Jurkat, Clone E6-1 (cell line): ENCODE data around the gene HCFC2.

Experiments used
- DNase-seq: peaks from one replicate; pipeline ENCODE4 v3.0.0-alpha.2; 2011; ENCODE audit warnings: low read depth, low spot score
- H3K4me3 ChIP-seq: 2 replicates; pipeline ENCODE4 v1.5.1; 2011; ENCODE audit warnings: mild to moderate bottlenecking, low read length, control low read depth, moderate library complexity

HCFC2 gene

GRCh38 chr12:104142543-104142942, 78.2 kb downstream of the HCFC2 start:
- H3K4me3 ChIP-seq: no peak overlapping the region
- no peak for DNase-seq

- H3K4me3 ChIP-seq: no peak overlapping the region
- DNase-seq: no peak
Measured at GRCh38 chr12:104143002-104143401, 78.7 kb downstream of the HCFC2 start.

GRCh38 chr12:104143918-104144317, 79.6 kb downstream of the HCFC2 start:
- DNase-seq: no peak
- H3K4me3 ChIP-seq: no peak overlapping the region

- no peak for DNase-seq
- no peak overlapping the region for H3K4me3 ChIP-seq
Measured at GRCh38 chr12:104147346-104147745, 83.0 kb downstream of the HCFC2 start.

- no peak overlapping the region for H3K4me3 ChIP-seq
- no peak for DNase-seq
Measured at GRCh38 chr12:104150416-104150815, 86.1 kb downstream of the HCFC2 start.

- H3K4me3 ChIP-seq: no peak overlapping the region
- DNase-seq: no peak
Measured at GRCh38 chr12:104152685-104153241, 88.4 kb downstream of the HCFC2 start.

- DNase-seq: no peak
- H3K4me3 ChIP-seq: no peak overlapping the region
Measured at GRCh38 chr12:104154286-104154685, 90.0 kb downstream of the HCFC2 start.

GRCh38 chr12:104154806-104155205, 90.5 kb downstream of the HCFC2 start:
- no peak for DNase-seq
- no peak overlapping the region for H3K4me3 ChIP-seq
